Stimulated activated CD4-positive, alpha-beta T cell treated with anti-CD3 and anti-CD28 coated beads, TNF-alpha, amount 100 ng/mL, for 4 hours (primary cell): Measurements from ENCODE around the gene TTC21A.

Experiments used
- DNase-seq, 3 experiments: peaks; one replicate each; pipeline ENCODE4 v3.0.0-alpha.2; 2020; ENCODE audit warnings: low read depth in 3 of 3

The TTC21A gene

DNA sequence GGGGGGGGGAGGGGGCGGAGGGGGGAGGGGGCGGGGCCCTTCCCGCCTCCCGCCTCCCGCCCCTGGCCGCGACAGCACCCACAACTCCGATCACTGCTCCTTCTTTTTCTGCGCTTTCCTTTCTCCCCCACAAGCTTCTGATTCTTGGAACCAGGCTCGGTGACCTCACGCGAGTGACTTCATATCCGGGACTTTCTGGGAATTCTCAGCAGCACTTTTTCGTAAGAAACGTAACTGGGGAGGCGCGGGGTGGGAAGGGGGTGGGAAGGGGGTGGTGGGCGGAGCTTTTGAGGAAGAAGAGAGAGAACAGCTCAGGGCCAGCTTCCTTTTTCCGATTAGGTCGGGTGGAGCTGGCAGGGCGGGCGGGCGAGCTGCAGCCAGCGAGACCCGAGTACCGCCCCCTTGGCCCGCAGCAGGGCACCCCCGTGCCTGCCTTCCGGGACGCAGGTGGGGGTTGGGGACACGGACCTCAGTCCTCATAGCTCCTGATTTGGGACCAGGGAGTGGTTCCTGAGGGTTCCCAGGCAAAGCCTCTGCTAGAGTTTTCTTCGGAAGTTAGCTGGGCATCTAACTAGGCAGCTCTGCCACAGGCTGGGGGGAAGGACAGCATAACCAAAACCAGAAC lies 70.3 kb downstream of the TTC21A start:
- DNase-seq, result peak; percentile 53 to 74 (median 72)

GRCh38 chr3:39178553-39178952 lies 71.1 kb downstream of the TTC21A start:
- DNase-seq, result no peak

DNA sequence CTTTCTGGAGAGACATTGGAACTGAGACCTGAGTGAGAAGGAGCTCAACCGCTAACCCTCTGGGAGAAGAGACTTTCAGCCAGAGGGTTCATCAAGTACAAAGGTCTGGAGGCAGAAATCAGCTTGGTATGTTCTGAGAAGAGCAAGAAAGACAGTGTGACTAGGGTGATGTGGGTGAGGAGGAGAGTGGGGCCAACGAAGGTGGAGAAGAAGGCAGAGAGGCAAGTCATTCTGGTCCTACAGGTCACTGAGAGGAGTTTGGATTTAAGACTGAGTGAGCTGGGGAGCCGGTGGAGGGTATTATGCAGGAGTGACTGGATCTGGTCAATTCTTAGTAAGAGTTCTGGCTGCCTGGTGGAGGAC lies 72.7 kb downstream of the TTC21A start:
- DNase-seq, result no peak

GRCh38 chr3:39180546-39181346 lies 73.3 kb downstream of the TTC21A start:
- peak; percentile 76 to 85 (median 78) for DNase-seq

- DNase-seq, result no peak
Observed at GRCh38 chr3:39181408-39182335, 74.2 kb downstream of the TTC21A start.

- no peak for DNase-seq
Observed at GRCh38 chr3:39183211-39184080, 76.0 kb downstream of the TTC21A start.

DNA sequence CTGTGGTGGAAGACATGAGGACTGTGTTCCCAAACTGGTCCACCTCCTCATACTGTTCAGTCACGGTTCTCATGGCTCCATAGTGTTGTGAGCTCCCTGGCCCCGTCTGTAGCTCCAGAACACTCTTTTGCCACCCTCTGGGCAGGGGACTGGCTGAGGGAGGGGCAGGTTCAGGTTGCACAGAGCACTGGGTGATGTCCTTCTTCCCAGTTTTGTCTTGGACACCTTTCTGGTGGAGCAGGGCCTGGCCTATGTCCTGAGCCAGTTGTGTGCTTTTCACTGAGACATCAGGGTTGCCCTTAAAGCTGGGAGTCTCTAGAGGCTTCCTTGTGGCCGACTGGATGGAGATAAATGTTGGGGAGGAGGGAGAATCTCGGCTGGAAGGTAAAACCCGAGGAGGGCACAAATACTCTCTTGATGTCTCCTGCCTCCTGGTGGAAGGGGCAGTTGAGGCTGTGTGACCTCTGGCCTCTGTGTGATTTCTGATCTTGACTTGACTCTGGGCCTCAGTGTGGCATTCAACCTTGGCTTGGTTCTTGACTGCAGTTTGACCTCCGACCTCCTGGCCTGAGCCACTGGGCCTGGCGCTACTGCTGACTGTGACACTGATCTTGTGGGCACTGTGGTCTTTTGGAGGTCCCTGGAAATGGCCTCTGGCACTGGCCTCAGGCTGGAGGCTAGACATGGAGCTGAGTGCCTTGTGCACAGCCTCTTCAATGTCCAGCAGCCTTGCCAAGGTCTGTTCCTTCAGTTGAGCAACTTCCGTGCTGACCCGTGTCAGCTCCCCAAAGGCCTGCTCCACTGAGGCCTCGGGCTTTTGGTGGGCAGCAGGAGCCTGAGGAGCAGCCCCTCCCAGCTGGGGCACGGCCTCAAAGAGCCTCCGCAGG lies 76.8 kb downstream of the TTC21A start:
- no peak for DNase-seq

DNA sequence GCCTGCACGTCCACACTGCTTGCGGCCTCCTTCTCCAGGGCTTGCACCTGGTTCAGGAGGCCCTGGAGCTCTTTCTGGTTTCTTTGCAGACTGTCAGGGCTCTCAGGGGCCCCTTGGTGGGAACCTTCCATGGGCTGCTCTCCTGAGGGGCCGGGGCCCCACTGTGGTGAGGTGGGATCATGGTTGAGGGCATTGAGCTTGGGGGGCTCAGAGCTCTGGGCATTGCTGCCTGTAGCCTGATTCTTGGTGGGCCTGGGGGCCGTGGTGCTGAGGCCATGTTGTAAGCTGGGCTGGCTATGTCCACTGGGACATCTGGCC lies 77.4 kb downstream of the TTC21A start:
- no peak for DNase-seq

- DNase-seq, result no peak
Observed at GRCh38 chr3:39185326-39185958, 78.0 kb downstream of the TTC21A start.

DNA sequence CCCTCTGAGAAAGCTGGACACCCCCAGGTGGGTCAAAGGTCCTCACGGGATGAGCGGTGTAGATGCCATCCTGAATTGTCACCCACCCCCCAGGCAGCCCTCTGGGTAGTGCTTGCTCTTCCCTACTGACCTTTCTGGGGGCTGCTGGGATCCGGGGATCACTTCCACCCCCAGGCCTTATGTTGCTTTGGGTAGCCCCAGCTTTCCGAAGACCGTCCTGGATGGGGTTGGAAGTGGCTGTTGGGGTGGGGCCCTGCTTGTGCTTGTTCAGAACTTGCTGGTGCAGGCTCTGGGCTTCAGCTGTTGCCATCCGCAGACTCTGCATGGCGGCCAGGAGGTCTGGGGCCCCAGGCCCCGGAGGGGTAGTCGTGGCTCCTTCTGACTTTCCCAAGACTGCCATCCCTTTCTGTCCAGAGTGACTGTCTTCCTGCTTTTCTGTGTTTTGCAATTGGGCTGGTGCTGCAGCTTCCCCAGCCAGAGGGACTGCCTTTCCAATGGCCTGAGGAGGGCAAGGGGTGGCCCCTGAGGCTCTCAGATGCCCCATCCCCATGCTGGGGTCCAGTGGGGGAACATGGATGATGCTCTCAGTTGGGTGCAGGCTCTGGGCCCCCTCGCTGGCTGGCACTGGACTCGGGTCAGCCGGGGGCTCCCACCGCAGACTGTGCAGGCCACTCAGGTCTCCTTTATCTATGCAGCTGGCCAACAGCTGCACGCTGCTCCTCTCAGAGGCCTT lies 78.6 kb downstream of the TTC21A start:
- no peak for DNase-seq

DNA sequence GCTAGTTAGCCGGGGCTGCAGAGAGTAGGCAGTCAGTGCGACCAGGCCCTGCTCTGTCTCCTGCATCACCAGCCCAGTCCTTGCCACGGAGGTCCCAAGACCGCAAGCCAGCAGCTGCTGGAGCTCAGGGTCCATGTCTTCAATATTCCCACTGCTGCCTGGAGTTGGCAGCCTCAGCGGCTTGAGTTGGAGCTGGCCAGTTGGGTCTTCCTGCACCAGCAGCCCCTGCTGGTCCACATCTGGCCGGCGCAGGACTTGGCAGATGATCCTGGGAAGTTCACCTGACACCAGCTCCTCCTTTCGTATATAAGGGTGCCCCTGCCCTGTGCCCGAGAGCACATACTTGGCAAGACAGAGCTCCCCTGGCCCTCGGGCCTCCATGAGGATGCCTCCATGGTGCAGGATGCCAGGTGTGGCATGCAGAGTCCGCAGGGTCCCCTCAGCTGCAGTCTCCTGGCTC lies 79.2 kb downstream of the TTC21A start:
- DNase-seq, result no peak

DNA sequence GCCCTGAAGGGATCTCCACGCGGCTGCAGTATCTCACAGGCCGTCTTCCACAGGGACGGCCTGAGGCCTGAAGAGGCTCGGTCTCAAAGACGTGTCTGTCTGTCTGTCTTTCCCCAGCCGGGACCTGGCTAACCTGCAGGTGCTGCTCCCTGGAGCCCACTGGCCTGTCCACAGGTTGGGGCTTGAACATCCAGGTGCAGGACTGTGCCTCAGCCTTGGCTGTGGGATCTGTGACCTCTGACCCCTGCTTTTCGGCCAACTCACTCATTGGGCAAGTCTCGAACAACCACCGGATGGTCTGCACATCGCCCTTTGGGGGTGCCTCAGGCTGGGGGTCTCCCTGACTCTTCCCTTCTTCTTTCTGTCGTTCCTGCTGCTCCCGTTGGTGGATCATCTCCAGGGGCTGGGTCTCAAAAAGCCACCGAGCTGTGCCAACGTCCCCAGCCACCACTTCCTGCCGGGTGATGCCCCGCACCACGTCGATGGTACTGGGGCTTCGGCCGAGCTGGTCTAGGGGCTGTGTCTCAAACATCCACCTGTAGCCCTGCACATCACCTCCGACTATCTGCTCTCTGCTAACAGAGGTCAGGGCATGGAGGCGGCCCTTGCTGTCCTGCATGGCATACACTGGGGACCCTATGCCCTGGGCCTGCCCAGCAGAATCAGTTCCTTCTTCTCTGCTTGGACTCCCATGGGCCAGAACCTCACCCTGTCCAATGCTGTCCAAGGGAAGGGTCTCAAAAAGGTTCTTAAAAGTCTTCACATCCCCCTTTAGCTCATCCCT lies 80.1 kb downstream of the TTC21A start:
- no peak for DNase-seq
